G401 (cell line): ENCODE data around the gene PGBD4. TPM values are rescaled to one million over a fixed set of nuclear protein-coding genes. Genes with fewer than 3 reads are reported as not detected.

Source experiments
- DNase-seq: peaks from one replicate; pipeline ENCODE4 v3.0.0-alpha.2; 2015; ENCODE audit warnings: low spot score
- in situ Hi-C: cut with HindIII; loops from 2 replicates; pipeline ENCODE4 v1.10.0; 2016; ENCODE audit warnings: low sequenced_read_pairs, mixed read lengths
- total RNA-seq: library from RNA; depleted of rRNA; stranded (reverse); fragments of >200 nt; shearing (Covaris generic); gene quantifications from 2 replicates; pipeline ENCODE4 v1.2.3, GENCODE V29; 2014; rRNA removed

PGBD4 gene
- 1.1 and 1.9 TPM in 2 replicates for total RNA-seq

- in situ Hi-C loops: no loop called here
- peak; percentile 99 for DNase-seq
These were observed at the start of gene PGBD4, which contains the start of gene EMC7 for GRCh38 chr15:34101366-34102174. Gene PGBD4, plus strand, starts transcription at chr15:34102083. Its CDS starts 449 bp downstream, at chr15:34102532. Gene EMC7, minus strand, starts transcription at chr15:34101862. Its CDS starts 23 bp downstream, at chr15:34101839.

- no peak for DNase-seq
- in situ Hi-C loops: no loop called here
These were observed 47.7 kb upstream of the PGBD4 start for GRCh38 chr15:34054081-34054707.

- peak; percentile 26 for DNase-seq
- in situ Hi-C loops: no loop called here
These were observed 45.9 kb upstream of the PGBD4 start for GRCh38 chr15:34055868-34056595.

GRCh38 chr15:34056911-34057310 is 45.0 kb upstream of the PGBD4 start:
- in situ Hi-C loops: no loop called here
- DNase-seq: no peak

DNA sequence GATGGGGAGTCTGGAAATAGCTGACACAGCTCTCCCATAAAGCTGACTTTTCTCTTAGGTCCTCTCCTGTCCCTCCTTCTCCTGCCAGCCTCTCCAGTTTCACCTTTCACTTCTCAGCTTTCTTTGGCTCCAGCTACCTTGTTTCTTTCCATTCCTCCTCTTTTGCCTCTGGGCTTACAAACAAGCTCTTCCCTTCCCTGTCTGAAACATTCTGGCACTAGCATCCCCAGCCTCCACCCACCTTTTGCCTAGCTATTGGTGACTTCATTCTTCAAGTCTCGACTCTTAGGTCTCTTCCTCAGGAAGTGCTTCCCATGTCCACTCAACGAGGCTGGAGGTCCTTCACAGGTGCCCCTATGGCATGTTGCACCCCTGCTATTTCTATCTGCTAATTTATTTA is 42.4 kb upstream of the PGBD4 start:
- in situ Hi-C loops: no loop called here
- no peak for DNase-seq

GRCh38 chr15:34059946-34060345 is 41.9 kb upstream of the PGBD4 start:
- in situ Hi-C loops: no loop called here
- no peak for DNase-seq

DNA sequence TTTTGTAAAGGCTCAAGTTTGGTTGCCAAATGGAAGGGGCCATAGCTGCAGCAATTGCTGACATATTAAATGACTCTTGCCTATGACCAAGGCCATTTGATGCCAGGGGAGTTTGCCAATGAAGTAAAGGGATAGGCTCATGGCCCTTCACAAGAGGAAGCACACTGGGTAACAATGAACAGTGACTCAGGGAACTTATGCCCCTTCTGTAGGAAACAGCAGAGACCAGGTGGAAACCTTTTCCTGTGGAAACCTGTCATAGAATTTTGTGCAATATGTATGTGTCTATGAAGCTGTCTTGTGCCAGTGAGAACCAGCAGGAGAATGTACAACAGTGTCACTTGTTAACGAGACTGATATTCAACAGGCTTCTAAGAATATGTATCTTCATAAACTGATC is 37.4 kb upstream of the PGBD4 start:
- in situ Hi-C loops: no loop called here
- no peak for DNase-seq

DNA sequence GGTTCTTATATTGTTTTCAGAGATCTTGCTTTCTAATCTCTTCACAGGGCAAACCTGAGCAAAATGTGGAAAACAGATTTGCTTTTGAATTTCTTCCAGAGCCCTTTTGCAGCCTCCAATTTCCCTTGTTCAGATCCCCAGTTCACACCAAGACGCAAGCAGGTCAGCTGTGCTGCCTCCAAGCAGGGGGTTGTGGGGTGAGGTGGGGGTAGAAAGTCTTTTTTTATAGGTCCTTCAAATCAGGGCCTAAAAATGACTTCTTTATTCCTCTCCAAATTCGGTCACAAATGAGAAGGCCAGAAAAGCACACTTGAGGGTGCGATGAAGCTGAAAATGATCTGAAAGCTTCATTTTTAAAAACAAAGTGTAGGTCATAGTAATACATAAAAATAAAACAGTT is 36.6 kb upstream of the PGBD4 start:
- in situ Hi-C loops: no loop called here
- no peak for DNase-seq

DNA sequence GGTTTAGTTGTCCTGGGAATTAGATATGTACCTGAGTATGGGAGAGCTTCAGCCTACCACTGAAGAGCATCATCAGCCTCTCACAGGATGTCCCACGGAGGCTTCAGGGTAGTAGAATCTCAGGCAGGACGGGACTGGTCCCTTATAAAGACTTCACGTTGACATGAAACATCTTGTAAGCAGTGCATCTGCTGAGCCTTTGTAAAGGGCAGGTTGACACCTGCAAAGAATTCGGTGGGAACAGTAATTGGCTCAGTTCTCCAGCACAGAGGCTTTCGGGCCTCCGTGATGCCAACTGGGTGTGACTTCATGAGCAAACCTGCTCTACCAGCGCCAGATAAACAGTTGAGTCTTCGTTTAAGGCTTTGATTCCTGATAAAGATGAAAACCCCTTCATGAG is 35.9 kb upstream of the PGBD4 start:
- no peak for DNase-seq
- in situ Hi-C loops: no loop called here

- in situ Hi-C loops: no loop called here
- no peak for DNase-seq
These were observed 31.9 kb upstream of the PGBD4 start for GRCh38 chr15:34070003-34070402.

- in situ Hi-C loops: no loop called here
- no peak for DNase-seq
These were observed 25.1 kb upstream of the PGBD4 start for GRCh38 chr15:34076785-34077184.

DNA sequence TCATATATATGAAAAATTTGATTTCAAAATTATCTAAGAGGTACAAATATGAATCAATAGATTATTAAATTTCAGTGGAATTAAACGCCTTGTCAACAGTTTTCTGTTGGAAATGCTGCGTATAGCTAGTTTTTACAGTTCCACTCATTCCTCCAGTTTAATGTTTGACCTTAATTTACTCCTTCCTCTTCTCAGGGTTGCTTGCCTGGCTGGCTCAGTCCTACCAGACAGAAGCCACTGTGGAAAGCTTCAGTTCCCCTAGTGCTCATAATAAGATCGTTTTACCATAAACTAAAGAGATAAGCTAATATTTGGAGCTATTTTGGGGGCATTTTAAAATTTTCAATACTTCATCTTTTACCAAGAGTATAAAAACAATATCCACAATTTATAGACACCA is 23.0 kb upstream of the PGBD4 start:
- DNase-seq: no peak
- in situ Hi-C loops: no loop called here

GRCh38 chr15:34079904-34080303 is 22.0 kb upstream of the PGBD4 start:
- in situ Hi-C loops: no loop called here
- no peak for DNase-seq

DNA sequence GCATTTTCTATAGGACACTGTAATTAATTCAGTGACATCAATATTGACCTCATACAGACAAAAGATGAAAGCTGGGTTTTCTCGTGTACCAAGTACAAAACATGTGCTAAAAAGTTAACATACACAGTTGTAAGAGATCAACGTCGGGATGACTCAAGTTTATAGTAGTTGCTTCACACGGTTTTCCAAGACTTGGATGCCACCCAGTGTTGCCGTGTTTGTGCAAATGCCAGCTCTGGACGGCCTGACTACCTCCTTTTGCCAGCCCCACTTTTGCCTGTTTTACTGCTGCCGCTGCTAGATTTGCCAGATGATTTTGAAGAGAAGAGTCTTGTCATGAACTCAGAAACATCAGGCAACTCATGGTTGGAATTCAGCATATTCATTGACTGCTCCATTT is 17.8 kb upstream of the PGBD4 start:
- in situ Hi-C loops: no loop called here
- peak; percentile 13 for DNase-seq

- peak; percentile 20 for DNase-seq
- in situ Hi-C loops: no loop called here
These were observed 16.1 kb upstream of the PGBD4 start for GRCh38 chr15:34085746-34086145.

DNA sequence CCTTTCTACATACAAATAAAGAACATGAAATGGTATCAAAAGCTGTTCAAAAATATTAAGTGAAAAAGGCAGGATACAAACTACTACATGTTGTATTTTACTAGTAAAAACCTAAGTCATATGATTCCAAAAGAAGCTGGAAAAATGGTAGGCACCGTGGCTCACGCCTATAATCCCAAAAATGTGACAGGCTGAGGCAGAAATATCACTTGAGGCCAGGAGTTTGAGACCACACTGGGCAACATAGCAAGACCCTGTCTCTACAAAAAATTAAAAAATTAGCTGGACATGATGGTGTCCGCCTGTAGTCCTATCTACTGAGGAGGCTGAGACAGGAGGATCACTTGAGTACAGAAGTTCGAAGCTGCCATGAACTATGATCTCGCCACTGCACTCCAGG is 2.0 kb upstream of the PGBD4 start:
- in situ Hi-C loops: no loop called here

DNA sequence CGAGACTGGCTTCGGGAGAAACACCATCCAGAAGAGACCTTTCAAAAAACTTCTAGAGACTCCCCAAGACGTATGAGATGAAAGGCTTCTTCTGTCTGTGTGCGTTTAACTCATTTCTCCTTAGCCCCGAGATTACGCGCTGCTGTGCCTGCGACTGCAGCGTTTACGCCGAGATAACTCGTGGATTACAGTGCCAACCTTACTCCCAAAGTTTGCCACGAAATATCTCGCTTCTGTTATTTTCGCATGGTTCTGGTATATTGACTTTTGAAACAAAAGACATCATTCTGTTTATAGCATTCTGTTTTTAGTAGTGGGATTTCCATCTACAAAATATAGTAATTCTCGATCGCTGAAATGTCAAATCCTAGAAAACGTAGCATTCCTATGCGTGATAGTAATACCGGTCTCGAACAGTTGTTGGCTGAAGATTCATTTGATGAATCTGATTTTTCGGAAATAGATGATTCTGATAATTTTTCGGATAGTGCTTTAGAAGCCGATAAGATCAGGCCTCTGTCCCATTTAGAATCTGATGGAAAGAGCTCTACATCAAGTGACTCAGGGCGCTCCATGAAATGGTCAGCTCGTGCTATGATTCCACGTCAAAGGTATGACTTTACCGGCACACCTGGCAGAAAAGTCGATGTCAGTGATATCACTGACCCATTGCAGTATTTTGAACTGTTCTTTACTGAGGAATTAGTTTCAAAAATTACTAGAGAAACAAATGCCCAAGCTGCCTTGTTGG is 467 bp downstream of the PGBD4 start:
- in situ Hi-C loops: no loop called here
- no peak for DNase-seq

More for the DNA sequence above, 2.0 kb upstream of the PGBD4 start:
- DNase-seq: no peak

DNA sequence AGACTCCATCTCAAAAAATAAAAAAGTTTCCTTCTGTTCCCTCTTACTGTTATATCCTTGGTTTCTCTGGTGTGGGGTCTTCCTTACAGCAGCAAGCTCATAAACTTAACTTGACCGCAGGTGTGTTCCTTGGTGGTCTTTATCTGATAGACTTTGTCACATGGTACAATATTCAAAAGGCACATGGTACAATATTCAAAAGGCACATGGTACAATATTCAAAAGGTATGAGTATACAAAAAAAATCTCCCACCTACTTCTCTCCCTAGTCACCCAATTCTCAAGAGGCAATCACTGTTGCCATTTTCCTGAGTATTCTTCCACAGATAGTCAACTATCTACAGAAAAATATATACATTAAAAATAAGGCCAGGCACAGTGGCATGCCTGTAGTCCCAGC is 4.5 kb downstream of the PGBD4 start:
- in situ Hi-C loops: no loop called here

DNA sequence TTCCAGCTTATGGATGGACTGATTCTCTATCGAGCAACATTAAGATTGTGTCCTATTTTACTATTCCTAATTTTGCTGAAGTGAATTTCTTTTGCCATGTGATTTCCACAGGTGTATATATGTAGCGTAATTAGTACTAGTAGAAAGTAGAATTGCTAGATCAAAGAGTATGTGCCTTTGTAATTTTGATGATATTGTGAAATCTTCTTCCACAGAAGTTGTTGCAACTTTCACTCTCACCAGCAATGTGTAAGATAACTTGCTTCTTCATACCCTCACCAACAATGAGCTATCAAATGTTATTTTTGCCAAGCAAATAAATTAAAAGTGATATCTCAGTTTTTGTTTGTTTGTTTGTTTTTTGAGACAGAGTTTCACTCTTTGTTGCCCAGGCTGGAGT is 5.4 kb downstream of the PGBD4 start:
- DNase-seq: no peak
- in situ Hi-C loops: no loop called here

More for the DNA sequence above, 4.5 kb downstream of the PGBD4 start:
- DNase-seq: no peak
